HG03575 (cell line): Measurements from ENCODE around the gene DYNC1H1.
"Not testable (repeated sequence)": the region's sequence is repeated elsewhere in the genome, so short reads cannot be mapped to it uniquely, and the experiment has no call there.

Experiments
- ATAC-seq: cut with Tn5 transposase; IDR thresholded peaks from one replicate; pipeline ENCODE4 v1.9.1; 2021; ENCODE audit not compliant: unreplicated experiment, insufficient number of reproducible peaks, low FRiP score; ENCODE audit errors: extremely low read depth

Gene DYNC1H1

DNA sequence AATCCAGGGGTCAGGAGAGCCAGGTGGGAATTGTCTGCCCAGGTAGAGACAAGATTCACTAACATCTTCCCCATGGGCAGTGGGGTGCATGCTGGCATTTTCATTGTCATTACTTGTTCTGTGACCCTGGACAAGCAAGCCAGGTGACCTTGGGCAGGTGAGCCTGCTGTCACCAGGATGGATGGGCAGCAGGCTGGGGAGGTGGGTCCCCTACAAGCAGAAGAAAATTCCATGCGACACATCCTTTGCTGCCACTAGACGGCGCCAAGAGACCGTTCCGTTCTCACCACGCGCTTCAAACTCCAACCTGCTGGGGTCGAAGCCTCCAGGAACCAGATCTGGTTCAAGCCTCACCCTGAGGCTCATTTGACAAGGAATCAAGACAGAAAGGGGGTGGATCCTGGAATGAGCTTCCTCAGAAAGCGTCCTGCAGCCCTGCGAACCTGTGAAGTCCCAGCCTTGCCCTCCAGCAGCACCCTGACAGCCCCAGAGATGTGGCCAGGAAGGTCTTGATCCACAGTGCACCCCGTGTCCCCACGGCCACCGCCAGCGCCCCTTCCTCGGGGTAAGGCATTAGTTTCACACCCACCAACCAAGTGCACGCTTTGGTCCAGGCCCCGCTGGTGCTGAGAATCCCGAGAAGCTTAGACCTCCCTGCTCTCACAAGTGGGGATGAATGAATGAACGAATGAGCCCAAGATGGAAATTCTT is 3.2 kb upstream of the DYNC1H1 start:
- ATAC-seq: no peak

DNA sequence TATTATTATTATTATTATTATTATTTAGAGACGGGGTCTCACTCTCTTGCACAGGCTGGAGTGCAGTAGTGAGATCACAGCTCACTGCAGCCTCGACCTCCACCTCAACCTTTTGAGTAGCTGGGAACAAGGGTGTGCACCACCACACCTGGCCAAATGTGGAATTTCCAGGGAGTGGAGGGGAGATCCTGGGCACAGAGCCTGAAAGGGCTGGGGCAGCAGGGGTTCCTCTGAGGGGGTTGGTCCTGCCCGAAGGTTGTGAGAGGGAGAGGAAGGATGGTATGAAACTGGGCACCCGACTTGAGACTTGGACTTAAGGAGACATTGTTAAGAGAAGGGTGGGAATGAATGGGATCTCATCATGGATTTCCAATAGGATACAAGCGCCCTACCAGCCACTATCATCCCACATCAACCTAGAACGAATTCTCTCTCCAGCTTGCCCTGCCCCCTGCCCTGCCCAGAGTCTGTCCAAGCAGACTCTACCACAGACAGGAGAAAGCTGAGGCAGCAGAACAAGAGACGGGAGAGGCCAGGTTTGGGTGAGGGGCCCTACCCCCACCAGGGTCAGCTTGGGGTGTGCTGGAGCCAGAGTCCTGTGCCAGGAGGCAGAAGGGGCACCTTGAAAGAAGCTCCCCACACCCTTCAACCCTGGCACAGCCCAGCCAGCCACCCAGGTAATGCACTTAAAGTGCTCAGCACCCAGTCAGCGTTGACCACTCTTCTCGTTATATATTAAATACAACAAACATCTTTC is 2.4 kb upstream of the DYNC1H1 start:
- no peak for ATAC-seq

DNA sequence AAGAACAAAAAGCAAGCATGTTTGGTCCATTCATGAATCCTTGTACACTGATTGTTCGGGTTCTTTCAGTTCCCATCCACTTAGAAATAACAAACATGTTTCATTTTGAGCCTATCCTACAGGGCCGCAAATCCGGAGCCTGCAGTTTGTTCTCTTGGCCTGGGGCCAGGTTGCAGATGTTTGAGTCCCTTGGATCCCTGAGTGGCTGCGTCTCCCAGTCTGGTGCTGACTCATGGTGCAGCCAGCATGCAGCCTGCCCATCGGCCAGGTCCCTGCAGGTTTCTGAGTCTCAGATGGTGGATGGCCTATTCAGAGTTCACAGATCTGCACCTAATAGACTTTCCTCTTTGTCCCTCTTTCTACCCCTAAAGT is 1.9 kb upstream of the DYNC1H1 start:
- ATAC-seq: no peak

DNA sequence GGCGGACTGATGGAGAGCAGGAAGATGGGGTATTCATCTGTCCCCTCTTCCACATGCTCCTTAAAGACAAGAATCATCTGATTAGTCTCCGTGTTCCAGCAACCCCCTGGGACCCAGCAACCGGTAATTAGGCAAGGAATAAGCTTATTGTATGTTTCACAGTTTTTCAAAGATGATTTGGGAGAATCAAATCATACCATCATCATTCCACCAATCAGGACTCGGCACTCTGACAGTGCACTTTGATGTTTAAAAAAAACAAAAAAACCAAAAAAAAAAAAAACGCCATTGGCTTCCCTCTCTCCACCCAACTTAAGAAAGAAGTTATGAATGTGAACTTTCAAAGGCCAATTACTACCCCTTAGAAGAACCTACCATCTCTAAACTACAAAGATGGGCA is 1.3 kb upstream of the DYNC1H1 start:
- no peak for ATAC-seq

DNA sequence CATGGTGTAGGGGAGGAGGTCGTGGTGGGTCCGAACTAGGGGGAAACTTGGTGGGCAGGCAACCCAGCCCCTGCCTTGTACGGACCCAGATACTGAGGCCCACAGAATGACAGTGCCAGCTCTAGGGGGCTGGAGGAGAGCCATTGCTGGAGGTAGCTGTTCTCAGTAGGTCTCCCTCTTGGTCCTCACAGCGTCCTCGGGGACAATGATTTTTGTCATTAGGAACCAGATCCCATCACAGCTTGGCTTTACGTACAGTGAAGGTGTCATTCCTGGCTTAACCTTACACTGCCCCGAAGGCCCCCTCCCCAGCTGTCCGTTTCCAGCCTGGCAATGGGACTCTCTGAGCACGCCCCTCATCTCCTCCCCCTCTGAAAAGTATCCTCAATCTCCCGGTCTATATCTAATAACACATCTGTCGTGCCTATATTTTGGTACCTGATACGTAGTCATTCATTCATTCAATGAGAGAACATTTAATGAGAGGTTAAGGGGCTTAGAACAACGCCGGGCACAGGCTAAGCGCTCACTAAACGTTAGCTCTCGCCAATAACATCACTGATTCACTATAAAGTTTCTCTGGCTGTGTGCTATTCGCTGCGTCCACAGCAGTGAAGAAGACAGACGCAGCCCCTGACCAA is 597 bp upstream of the DYNC1H1 start:
- no peak for ATAC-seq

DNA sequence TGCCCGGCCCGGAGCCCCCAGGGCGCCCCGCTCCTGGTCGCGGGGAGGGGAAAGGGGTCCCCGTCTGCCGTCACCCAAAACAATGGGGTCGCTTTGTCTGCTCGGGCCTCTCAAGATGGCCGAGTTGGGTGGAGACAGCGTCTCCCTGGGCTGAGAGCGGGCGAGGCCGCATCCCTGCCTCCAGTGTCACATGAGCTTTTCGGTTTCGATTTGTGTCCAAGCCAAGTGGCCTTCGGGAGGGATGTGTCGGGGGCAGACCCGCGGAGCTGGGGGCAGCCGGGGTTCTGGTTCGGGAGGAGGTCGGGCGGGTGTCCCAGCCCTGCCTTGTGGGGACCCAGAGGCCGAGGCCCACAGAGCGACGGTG is 790 bp downstream of the DYNC1H1 start:
- ATAC-seq: no peak

DNA sequence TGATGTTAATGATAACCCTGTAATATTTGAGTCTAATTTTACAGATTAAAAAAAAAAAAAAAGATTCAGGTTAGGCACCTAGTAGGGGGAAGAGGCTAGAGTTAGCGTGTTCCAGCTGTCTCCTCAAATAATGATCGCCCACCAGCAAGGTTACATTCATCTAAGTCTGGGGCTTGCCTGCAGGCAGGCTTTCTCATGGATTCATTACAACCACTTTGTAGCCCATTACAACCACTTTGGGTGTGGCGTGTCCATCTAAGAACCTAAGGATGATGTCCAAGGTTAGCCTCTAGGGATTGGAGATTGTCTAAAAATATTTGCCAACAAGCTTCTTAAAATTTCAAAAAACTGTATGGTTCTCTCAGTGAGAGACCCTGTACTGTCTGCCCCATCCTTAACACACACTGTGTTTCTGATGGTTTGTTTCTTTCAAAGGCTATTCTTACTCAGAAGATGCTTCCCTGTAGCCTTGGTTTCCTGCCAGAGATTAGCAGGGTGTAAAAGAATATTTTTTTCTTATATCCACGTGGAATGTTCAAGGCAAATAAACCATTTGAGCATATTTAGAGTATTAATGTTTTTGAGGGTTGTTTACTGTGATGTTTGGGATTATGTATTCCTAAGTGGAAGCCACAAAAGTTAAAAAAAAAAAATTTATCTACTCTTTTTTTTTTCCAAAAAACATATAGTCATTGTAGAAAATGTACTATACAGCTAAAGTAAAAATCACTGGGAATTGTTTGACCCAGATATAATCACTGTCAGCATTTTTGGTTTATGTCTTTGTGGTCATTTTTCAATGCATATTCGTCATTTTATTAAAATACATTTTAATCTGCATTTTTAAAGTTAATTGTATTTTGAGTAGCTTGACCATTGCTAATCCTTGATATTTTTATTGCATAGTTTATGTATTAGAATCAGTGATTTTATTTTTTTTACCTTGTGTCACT is 1.7 kb downstream of the DYNC1H1 start:
- no peak for ATAC-seq

DNA sequence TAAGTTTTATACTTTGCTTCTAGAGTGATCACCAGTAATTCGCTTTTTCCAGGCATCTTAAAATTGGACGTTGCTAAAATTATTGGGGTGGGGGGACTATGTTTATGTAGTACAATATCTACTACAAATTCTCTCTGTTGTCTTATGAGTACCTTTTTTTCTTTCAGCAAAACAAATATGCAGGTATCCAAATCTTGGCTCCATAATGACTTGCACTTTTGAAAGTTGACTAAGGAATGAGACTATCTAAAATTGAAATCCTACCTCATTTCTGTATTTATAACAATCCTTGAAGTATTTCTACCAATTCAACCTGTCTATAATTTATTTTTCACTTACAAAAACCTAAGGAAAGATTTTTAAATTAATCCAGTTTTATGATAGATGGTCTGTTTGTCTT is 2.4 kb downstream of the DYNC1H1 start:
- no peak for ATAC-seq

DNA sequence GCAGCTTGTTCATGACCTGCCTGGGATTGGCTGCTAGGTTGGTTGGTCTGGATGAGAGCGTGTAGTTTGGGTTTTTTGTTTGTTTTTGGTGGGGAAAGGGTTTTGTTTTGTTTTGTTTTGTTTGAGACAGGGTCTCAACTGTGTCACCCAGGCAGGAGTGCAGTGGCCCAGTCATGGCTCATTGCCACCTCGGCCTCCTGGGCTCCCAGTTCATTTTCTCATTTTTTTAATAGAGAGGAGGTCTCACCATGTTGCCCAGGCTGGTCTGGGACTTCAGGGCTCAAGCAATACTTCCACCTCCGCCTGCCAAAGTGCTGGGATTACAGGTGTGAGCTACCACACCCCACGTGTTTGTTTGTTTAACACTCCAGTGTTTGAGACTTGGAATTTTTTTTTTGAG is 3.8 kb downstream of the DYNC1H1 start:
- ATAC-seq: no peak

DNA sequence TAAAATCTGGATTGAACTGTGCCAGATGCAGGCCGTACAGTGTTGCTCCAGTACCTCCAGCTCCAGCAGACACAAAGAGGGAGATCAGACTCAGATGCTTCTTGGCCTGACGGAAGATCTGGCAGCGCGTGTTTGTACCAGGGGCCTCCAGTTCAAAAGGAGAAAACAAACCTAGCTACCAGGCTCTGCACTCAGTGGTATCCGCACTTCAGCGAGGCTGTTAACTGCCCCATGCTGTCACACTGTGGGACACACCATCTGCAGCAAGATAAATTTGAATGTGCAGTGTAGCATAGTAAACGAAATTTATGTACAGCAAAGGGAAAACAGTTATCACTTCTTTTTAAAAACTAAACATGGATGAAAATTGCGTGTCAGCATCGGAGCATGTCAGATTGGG is 5.1 kb downstream of the DYNC1H1 start:
- ATAC-seq: no peak

DNA sequence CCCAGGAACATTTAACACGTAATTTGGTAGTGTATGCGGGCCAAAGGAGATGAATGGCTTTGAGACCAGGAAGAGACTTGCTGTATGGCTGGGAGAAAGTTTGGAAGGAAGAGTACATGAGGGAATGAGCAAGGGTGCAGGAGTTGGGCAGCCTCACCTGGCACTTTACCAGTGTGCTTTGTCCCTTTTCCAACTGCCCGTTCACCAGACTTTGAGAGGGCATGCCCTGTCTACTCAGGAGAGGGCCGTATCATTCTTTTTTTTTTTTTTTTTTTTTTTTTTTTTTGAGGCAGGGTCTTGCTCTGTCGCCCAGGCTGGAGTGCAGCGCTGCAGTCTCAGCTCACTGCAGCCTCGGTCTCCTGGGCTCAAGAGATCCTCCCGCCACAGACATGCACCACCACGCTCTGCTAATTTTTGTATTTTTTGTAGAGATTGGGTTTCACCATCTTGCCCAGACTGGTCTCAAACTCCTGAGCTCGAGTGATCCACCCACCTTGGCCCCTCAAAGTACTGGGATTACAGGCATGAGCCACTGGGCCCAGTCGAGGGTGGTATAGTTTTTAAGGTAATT is 6.5 kb downstream of the DYNC1H1 start:
- no peak for ATAC-seq

DNA sequence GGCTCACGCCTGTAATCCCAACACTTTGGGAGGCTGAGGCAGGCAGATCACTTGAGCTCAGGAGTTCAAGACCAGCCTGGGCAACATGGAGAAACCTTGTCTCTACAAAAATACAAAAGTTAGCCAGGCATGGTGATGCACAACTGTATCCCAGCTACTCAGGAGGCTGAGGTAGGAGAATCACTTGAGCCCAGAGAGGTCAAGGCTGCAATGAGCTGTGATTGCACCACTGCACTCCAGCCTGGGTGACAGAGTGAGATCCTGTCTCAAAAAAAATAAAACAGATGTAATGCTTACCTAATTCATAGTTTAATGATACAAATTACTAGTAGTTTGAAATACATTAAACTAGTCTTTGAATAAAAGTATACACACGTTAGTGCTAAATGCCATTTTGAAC is 7.1 kb downstream of the DYNC1H1 start:
- not testable (repeated sequence) for ATAC-seq

DNA sequence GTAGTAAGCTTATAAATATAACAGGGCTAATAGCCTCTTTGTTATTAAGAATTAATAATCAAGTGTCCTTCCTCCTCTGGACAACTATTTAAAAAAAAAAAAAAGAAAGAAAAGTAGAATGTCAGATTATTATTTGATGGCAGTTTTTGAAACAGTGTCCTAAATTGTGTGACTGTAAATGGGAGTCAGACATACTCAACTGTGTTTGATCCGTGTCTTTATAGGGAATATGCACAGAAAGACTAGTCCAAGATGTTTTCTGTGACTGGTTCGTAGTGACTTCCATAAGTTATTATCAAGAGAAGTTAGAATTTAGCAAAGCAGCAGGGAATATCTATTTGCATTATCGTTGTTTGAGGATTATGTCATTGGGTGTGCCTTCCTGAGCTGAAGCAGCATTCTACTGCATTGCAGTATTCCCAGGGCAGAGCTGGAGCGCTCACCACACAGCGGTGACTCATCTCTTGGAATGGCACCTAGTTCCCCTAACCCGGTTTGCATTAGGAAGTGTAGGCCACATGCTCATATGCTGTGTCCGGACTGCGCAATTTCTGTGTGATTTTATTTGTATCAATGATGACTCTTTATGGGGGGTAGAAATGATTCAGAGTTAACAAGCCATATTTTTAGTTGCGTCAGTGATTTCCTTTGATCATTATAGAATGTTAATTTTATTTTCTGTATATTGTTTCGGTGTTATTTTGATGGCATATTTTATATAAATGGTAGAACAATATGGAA is 7.9 kb downstream of the DYNC1H1 start:
- no peak for ATAC-seq

DNA sequence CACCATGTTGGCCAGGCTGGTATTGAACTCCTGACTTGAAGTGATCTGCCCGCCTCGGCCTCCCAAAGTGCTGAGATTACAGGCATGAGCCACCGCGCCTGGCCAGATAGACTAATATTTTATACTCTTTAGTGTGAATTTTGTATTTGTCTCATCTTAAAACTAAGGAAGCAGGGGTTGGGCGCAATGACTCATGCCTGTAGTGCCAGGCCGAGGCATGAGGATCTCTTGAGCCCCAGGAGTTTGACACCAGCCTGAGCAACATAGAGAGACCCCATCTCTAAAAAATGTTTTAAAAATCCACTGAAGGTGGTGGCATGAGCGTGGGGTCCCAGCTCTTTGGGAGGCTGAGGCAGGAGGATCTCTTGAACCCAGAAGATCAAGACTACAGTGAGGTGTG is 9.0 kb downstream of the DYNC1H1 start:
- ATAC-seq: no peak

DNA sequence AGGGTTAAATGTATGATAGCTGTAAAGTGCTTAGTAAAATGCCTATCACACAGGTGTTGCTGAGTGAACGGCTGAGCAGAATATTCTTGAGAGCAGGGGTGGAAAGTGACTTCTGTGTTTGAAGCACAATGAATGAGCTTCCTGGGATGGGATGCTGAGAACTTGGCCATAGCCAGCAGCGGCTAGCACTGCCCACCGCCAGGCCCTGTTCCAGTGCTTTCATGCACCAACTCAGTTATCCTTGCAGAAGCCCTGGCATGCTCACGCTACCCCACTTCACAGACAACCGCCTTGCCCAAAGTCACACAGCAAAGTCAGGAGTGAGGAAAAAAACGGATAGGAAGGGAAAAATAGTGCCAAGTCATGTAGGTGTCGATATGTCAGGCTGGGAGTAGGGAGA is 10.9 kb downstream of the DYNC1H1 start:
- no peak for ATAC-seq

DNA sequence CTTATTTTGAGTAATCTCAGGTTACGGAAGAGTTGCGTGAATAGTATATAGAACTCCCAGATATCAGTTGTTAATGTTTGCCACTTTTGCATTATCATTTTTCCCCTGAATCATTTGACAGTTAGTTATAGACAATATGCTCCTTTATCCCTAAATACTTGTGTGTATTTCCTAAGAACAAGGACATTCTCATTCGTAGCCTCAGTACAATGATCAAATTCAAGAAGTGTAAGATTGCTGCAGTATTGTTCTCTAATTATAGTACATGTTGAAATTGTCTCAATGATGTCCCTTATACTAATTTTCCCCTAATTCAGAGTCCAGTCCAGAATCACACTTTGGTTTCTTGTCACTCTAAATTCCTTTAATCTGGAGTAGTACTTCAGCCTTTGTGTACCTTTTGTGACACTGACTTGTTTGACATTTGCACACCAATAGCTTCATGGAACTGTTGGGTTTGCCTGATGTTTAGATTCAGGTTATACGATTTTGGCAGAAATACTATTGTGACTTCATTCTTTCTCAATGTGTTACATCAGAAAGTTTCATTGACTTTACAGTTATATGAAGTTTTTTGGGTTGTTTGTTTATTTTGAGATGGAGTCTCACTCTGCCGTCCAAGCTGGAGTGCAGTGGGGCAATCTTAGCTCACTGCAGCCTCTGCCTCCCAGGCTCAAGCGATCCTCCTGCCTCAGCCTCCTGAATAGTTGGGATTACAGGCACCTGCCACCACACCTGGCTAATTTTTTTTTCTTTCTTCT is 13.1 kb downstream of the DYNC1H1 start:
- ATAC-seq: no peak

DNA sequence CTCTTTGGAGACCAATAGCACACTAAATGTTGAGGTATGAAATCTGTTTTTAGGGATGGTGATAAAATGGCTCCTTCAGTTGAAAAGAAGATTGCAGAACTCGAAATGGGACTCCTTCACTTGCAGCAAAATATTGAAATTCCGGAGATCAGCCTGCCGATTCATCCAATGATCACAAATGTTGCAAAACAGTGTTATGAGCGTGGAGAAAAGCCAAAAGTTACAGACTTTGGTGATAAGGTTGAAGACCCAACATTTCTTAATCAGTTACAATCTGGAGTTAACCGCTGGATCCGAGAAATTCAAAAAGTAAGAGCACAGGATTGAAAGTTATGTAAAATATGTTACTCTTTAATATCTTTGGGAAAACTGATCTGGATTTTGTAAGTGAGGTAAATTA is 15.3 kb downstream of the DYNC1H1 start:
- no peak for ATAC-seq

DNA sequence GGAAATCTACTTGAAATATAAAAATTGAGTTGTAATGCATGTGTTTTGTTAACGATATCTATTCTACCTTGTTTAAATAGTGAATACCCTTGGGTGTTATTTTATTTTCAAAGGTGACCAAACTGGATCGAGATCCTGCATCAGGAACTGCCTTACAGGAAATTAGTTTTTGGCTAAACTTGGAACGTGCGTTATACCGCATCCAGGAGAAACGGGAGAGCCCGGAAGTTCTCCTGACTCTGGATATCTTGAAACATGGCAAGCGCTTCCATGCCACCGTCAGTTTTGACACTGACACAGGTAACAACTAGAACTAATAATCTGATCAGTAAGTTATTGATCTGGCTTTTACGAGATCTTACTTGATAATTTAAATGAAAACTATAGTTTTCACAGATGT is 15.9 kb downstream of the DYNC1H1 start:
- ATAC-seq: no peak
